H9 (cell line): ENCODE results near the gene CTSL. TPM values are rescaled to one million over a fixed set of nuclear protein-coding genes. Genes with fewer than 3 reads are reported as not detected.

Experiments used
- DNase-seq: peaks from one replicate; pipeline ENCODE4 v3.0.0-alpha.2; 2017
- H2AFZ ChIP-seq: one replicate; pipeline ENCODE4 v1.6.1; 2013; ENCODE audit warnings: mild to moderate bottlenecking, low read length, control low read depth, moderate library complexity
- H2AK5ac ChIP-seq: 2 replicates; pipeline ENCODE4 v1.6.1; 2013; ENCODE audit warnings: low read length, control low read depth, mixed read lengths; ENCODE audit not compliant: insufficient read length
- H2BK120ac ChIP-seq: one replicate; pipeline ENCODE4 v1.6.1; 2013; ENCODE audit warnings: low read depth, mild to moderate bottlenecking, low read length, control low read depth, inconsistent platforms; ENCODE audit not compliant: poor library complexity, severe bottlenecking
- H2BK12ac ChIP-seq: 2 replicates; pipeline ENCODE4 v1.6.1; 2013; ENCODE audit warnings: low read length, control low read depth, mixed read lengths, low read depth; ENCODE audit not compliant: insufficient read length
- H2BK15ac ChIP-seq: 2 replicates; pipeline ENCODE4 v1.6.1; 2013; ENCODE audit warnings: low read depth, low read length, control low read depth
- H2BK20ac ChIP-seq: one replicate; pipeline ENCODE4 v1.6.1; 2013; ENCODE audit warnings: low read depth, mild to moderate bottlenecking, low read length, control low read depth, inconsistent platforms; ENCODE audit not compliant: poor library complexity, severe bottlenecking
- H2BK5ac ChIP-seq: 2 replicates; pipeline ENCODE4 v1.6.1; 2013; ENCODE audit warnings: low read length, control low read depth, mixed read lengths; ENCODE audit not compliant: insufficient read length
- H3K14ac ChIP-seq: 2 replicates; pipeline ENCODE4 v1.6.1; 2013; ENCODE audit warnings: low read length, control low read depth; ENCODE audit not compliant: insufficient read depth
- H3K18ac ChIP-seq: 2 replicates; pipeline ENCODE4 v1.6.1; 2013; ENCODE audit warnings: low read depth, mild to moderate bottlenecking, mixed read lengths, low read length, control low read depth; ENCODE audit not compliant: insufficient read length
- H3K23ac ChIP-seq: 2 replicates; pipeline ENCODE4 v1.6.1; 2013; ENCODE audit warnings: low read length, control low read depth, mixed read lengths, low read depth; ENCODE audit not compliant: insufficient read length
- H3K23me2 ChIP-seq: 2 replicates; pipeline ENCODE4 v1.6.1; 2013; ENCODE audit warnings: low read depth, mild to moderate bottlenecking, mixed read lengths, low read length, control low read depth; ENCODE audit not compliant: insufficient read length, poor library complexity, severe bottlenecking
- H3K27ac ChIP-seq: 2 replicates; pipeline ENCODE4 v1.5.1; 2013; ENCODE audit warnings: low read length, control low read depth, mixed read lengths, low read depth; ENCODE audit not compliant: insufficient read length
- H3K27me3 ChIP-seq: 2 replicates; pipeline ENCODE4 v1.6.1; 2013; ENCODE audit warnings: low read length, control low read depth, inconsistent platforms; ENCODE audit not compliant: insufficient read depth
- H3K4ac ChIP-seq: 2 replicates; pipeline ENCODE4 v1.6.1; 2013; ENCODE audit warnings: low read depth, mild to moderate bottlenecking, control low read depth, inconsistent platforms, low read length, moderate library complexity
- H3K4me1 ChIP-seq: 2 replicates; pipeline ENCODE4 v1.6.1; 2013; ENCODE audit warnings: low read length, control low read depth, inconsistent platforms; ENCODE audit not compliant: insufficient read depth
- H3K4me2 ChIP-seq: 2 replicates; pipeline ENCODE4 v1.6.1; 2013; ENCODE audit warnings: low read length, control low read depth, mixed read lengths; ENCODE audit not compliant: insufficient read length, insufficient read depth
- H3K56ac ChIP-seq: 2 replicates; pipeline ENCODE4 v1.6.1; 2013; ENCODE audit warnings: low read depth, mild to moderate bottlenecking, mixed read lengths, low read length, control low read depth; ENCODE audit not compliant: insufficient read length
- H3K79me1 ChIP-seq: 2 replicates; pipeline ENCODE4 v1.6.1; 2013; ENCODE audit warnings: low read depth, mild to moderate bottlenecking, moderate library complexity, low read length, control low read depth, inconsistent platforms; ENCODE audit not compliant: insufficient read depth, poor library complexity, severe bottlenecking
- H3K79me2 ChIP-seq: 2 replicates; pipeline ENCODE4 v1.6.1; 2013; ENCODE audit warnings: low read length, control low read depth, inconsistent platforms; ENCODE audit not compliant: insufficient read depth
- H3K9ac ChIP-seq: 2 replicates; pipeline ENCODE4 v1.6.1; 2013; ENCODE audit warnings: low read length, control low read depth, mixed read lengths; ENCODE audit not compliant: insufficient read length; ENCODE audit errors: extremely low read depth
- H3K9me3 ChIP-seq: one replicate; pipeline ENCODE4 v1.6.1; 2013; ENCODE audit warnings: low read depth, low read length, inconsistent platforms; ENCODE audit not compliant: control insufficient read depth
- H3T11ph ChIP-seq: one replicate; pipeline ENCODE4 v1.6.1; 2013; ENCODE audit warnings: mild to moderate bottlenecking, low read length, control low read depth, inconsistent platforms
- H4K20me1 ChIP-seq: one replicate; pipeline ENCODE4 v1.6.1; 2013; ENCODE audit not compliant: control insufficient read depth, insufficient read length, insufficient read depth
- H4K5ac ChIP-seq: 2 replicates; pipeline ENCODE4 v1.6.1; 2013; ENCODE audit warnings: low read depth, mild to moderate bottlenecking, mixed read lengths, low read length, control low read depth; ENCODE audit not compliant: insufficient read length
- H4K8ac ChIP-seq: replicated peaks from 2 replicates; pipeline ENCODE4 v1.6.1; 2013; ENCODE audit warnings: low read length, control low read depth, mixed read lengths, low read depth; ENCODE audit not compliant: insufficient read length
- H4K91ac ChIP-seq: 2 replicates; pipeline ENCODE4 v1.6.1; 2013; ENCODE audit warnings: low read depth, mild to moderate bottlenecking, moderate library complexity, mixed read lengths, low read length, control low read depth; ENCODE audit not compliant: insufficient read length
- H3K27ac Mint-ChIP-seq, 3 experiments: 2 replicates in 2 of 3; 3 replicates in 1 of 3; pipeline ENCODE4 v1.8.0; 2020 to 2021; ENCODE audit warnings: mixed read lengths in 3 of 3, mild to moderate bottlenecking in 1 of 3, moderate library complexity in 1 of 3
- H3K27me3 Mint-ChIP-seq: 2 replicates; pipeline ENCODE4 v1.8.0; 2021; ENCODE audit warnings: low read depth, mild to moderate bottlenecking, moderate library complexity, mixed read lengths
- H3K36me3 Mint-ChIP-seq, 3 experiments: 2 replicates in 2 of 3; 3 replicates in 1 of 3; pipeline ENCODE4 v1.8.0; 2020 to 2021; ENCODE audit warnings: low read depth in 3 of 3, mixed read lengths in 3 of 3; ENCODE audit not compliant: insufficient read depth in 1 of 3
- H3K4me1 Mint-ChIP-seq, 2 experiments: 2 replicates each; pipeline ENCODE4 v1.8.0; 2020; ENCODE audit warnings: mixed read lengths in 2 of 2
- H3K4me3 Mint-ChIP-seq, 2 experiments: 2 replicates in 1 of 2; 3 replicates in 1 of 2; pipeline ENCODE4 v1.8.0; 2020 to 2021; ENCODE audit warnings: mild to moderate bottlenecking in 2 of 2, mixed read lengths in 2 of 2, moderate library complexity in 1 of 2
- H3K9me3 Mint-ChIP-seq, 2 experiments: 2 replicates in 1 of 2; 3 replicates in 1 of 2; pipeline ENCODE4 v1.8.0; 2020; ENCODE audit warnings: mild to moderate bottlenecking in 2 of 2, mixed read lengths in 2 of 2, moderate library complexity in 1 of 2
- WGBS: extraction: QIAGEN DNeasy Blood & Tissue Kit; methylation state at CpG from one replicate; pipeline ENCODE4 v1.1.7; 2013; ENCODE audit warnings: missing lambda C conversion rate, low lambda C conversion rate, mixed read lengths; ENCODE audit not compliant: insufficient read length; ENCODE audit errors: extremely low coverage; 5-methylcytosine and 5-hydroxymethylcytosine counted together
- total RNA-seq: library from RNA; stranded (reverse); gene quantifications from 2 replicates; pipeline ENCODE4 v1.2.1, GENCODE V29; 2021
- TF ChIP-seq, protein P1 (sequence below): fragments of 200-600 bp; sonication (generic); conservative IDR thresholded peaks from 3 replicates; pipeline ENCODE4 v1.8.0; 2021; ENCODE audit warnings: antibody characterized with exemption, mild to moderate bottlenecking

The CTSL gene
- total RNA-seq, 1 experiment from 2014 or later = 28.9 TPM

- Histone ChIP-seq H3K4me2 (no peak overlapping the region), H2BK120ac (no peak overlapping the region), H3K23me2 (no peaks in the 10 kb centered on the region), H4K91ac (no peak overlapping the region), H3K14ac (no peak overlapping the region), H3K56ac (no peak overlapping the region), H2BK15ac (no peak overlapping the region), H3K27me3 (no peaks in the 10 kb centered on the region), H3K79me1 (no peaks in the 10 kb centered on the region), H2AK5ac (no peak overlapping the region), H2BK5ac (no peak overlapping the region), H4K5ac (no peak overlapping the region), H3K79me2 (no peaks in the 10 kb centered on the region), H3K4ac (no peak overlapping the region), H2BK12ac (no peak overlapping the region), H3K18ac (no peak overlapping the region), H4K8ac (no peak overlapping the region), H4K20me1 (no peaks in the 10 kb centered on the region), H2BK20ac (no peak overlapping the region), H3T11ph (no peak overlapping the region), H3K9ac (no peak overlapping the region), H2AFZ (no peak overlapping the region), H3K27ac (no peak overlapping the region), H3K9me3 (no peaks in the 10 kb centered on the region), H3K4me1 (no peaks in the 10 kb centered on the region), H3K23ac (no peak overlapping the region)
- H3K36me3 Mint-ChIP-seq = no peaks in the 10 kb centered on the region
- peaks cover 23% of the 10 kb centered on the region for H3K27me3 Mint-ChIP-seq
- TF ChIP-seq, protein P1, sequence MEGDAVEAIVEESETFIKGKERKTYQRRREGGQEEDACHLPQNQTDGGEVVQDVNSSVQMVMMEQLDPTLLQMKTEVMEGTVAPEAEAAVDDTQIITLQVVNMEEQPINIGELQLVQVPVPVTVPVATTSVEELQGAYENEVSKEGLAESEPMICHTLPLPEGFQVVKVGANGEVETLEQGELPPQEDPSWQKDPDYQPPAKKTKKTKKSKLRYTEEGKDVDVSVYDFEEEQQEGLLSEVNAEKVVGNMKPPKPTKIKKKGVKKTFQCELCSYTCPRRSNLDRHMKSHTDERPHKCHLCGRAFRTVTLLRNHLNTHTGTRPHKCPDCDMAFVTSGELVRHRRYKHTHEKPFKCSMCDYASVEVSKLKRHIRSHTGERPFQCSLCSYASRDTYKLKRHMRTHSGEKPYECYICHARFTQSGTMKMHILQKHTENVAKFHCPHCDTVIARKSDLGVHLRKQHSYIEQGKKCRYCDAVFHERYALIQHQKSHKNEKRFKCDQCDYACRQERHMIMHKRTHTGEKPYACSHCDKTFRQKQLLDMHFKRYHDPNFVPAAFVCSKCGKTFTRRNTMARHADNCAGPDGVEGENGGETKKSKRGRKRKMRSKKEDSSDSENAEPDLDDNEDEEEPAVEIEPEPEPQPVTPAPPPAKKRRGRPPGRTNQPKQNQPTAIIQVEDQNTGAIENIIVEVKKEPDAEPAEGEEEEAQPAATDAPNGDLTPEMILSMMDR = no peak
- DNase-seq = no peak
- WGBS = no CpG with 5 or more reads among the region's 3 CpGs
- no peak overlapping the region for H3K27ac Mint-ChIP-seq
- 0 out of 4 replicates have a peak, but pooled peaks cover 0 to 2% of the 10 kb centered on the region in 2 experiments for H3K4me1 Mint-ChIP-seq
- H3K4me3 Mint-ChIP-seq = no peak overlapping the region
- no peaks in the 10 kb centered on the region for H3K9me3 Mint-ChIP-seq
These were observed 7.7 kb upstream of the CTSL start for GRCh38 chr9:87718231-87718630.
